Calu3 (cell line): ENCODE data around the gene NSD2. TPM values are rescaled to one million over a fixed set of nuclear protein-coding genes. Genes with fewer than 3 reads are reported as not detected.

ENCODE experiments used
- BruUV-seq: library from RNA; stranded (reverse); fragments of 400-500 nt; replicated peaks from 2 replicates; lab custom pipeline; 2021; lab: Mats Ljungman, UMichigan
- CTCF ChIA-PET: fragments of 300-600 bp; sonication (Branson Sonifier 250); formaldehyde crosslinking; loops from one replicate; lab custom pipeline; 2022; ENCODE audit warnings: antibody characterized with exemption; lab: Charles Lee
- DNase-seq: peaks from one replicate; pipeline ENCODE4 v3.0.0; 2022
- H3K27ac Mint-ChIP-seq: one replicate; pipeline ENCODE4 v1.8.0; 2022; ENCODE audit warnings: mixed read lengths; ENCODE audit not compliant: unreplicated experiment
- H3K27me3 Mint-ChIP-seq: one replicate; pipeline ENCODE4 v1.8.0; 2022; ENCODE audit warnings: mixed read lengths; ENCODE audit not compliant: unreplicated experiment
- H3K36me3 Mint-ChIP-seq: one replicate; pipeline ENCODE4 v1.8.0; 2022; ENCODE audit warnings: mild to moderate bottlenecking, moderate library complexity, mixed read lengths; ENCODE audit not compliant: insufficient read depth, unreplicated experiment
- H3K4me1 Mint-ChIP-seq: one replicate; pipeline ENCODE4 v1.8.0; 2022; ENCODE audit warnings: mild to moderate bottlenecking, low read depth, mixed read lengths; ENCODE audit not compliant: unreplicated experiment
- H3K4me3 Mint-ChIP-seq: one replicate; pipeline ENCODE4 v1.8.0; 2022; ENCODE audit warnings: mild to moderate bottlenecking, low read depth, moderate library complexity, mixed read lengths; ENCODE audit not compliant: unreplicated experiment
- H3K9me3 Mint-ChIP-seq: one replicate; pipeline ENCODE4 v1.8.0; 2022; ENCODE audit warnings: low read depth, mixed read lengths; ENCODE audit not compliant: unreplicated experiment
- CTCF ChIP-seq: fragments of 200-600 bp; IDR thresholded peaks from one replicate; pipeline ENCODE4 v1.8.0; 2022; ENCODE audit warnings: antibody characterized with exemption; ENCODE audit not compliant: unreplicated experiment
- intact Hi-C: fragments of 100-400 bp; cut with micrococcal nuclease; formaldehyde crosslinking; loops from one replicate; pipeline ENCODE4 v1.10.0; 2022; ENCODE audit not compliant: unreplicated experiment
- total RNA-seq: library from RNA; stranded (reverse); gene quantifications from 2 replicates; pipeline ENCODE4 v1.2.3, GENCODE V29; 2022

NSD2 gene
- total RNA-seq, 1 experiment from 2014 or later, result 104 TPM

DNA sequence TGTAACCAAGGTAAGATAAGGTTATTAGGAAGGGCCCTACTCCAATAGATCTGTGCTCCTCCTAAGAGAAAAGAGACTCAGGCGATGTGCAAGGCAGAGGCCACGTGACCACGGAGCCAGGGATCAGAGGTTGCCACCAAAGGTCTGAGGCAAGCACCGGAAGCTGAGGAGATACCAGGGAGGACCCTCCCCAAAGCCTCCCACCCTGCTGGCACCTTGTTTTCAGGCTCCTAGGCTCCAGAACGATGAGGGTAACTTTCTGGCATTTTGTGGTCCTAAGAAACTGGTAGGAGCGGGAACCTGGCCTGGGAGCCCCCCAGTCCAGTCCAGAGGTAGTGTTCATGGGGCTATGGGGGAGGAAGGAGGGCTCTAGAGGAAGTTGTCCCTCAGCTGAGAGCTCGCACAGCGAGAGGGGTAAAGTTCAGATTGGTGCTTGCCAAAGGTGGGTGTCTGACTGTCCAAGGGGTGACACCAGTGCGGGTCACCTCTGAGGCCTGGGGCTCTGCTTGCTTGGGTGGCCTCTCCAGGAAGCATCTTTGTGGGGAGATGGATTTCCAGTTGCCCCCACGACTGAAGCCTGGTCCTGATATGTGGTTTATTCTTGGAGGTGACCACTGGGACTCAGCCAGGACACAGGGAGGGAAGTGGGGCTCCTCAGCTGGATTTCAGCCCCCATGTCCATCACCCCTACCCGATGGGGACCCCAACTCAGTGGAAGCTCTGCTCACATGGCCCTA lies 7.7 kb upstream of the NSD2 start:
- no TSS peak for BruUV-seq

GRCh38 chr4:1864076-1865008 lies 6.9 kb upstream of the NSD2 start:
- CTCF ChIA-PET, result no interaction called here

More for the DNA sequence above, 7.7 kb upstream of the NSD2 start:
- intact Hi-C loops, result no loop called here
- DNase-seq, result no peak
- H3K4me1 Mint-ChIP-seq, result no peaks in the 10 kb centered on the region
- H3K9me3 Mint-ChIP-seq, result no peaks in the 10 kb centered on the region
- H3K36me3 Mint-ChIP-seq, result peaks cover 10% of the 10 kb centered on the region
- CTCF ChIA-PET, result no interaction called here
- no peak for TF ChIP-seq CTCF
- H3K27ac Mint-ChIP-seq, result peak overlapping the region; percentile 44
- H3K27me3 Mint-ChIP-seq, result peaks cover 13% of the 10 kb centered on the region
- no peak overlapping the region for H3K4me3 Mint-ChIP-seq

GRCh38 chr4:1866189-1866661 lies 5.0 kb upstream of the NSD2 start:
- Mint-ChIP-seq H3K9me3 (no peaks in the 10 kb centered on the region), H3K27ac (no peak overlapping the region), H3K4me1 (no peaks in the 10 kb centered on the region), H3K27me3 (no peaks in the 10 kb centered on the region), H3K36me3 (peaks cover 16% of the 10 kb centered on the region), H3K4me3 (no peak overlapping the region)
- DNase-seq, result no peak
- intact Hi-C loops, result no loop called here
- TF ChIP-seq CTCF, result no peak
- CTCF ChIA-PET, result no interaction called here
- no TSS peak for BruUV-seq

More at GRCh38 chr4:1864076-1865008, 6.9 kb upstream of the NSD2 start:
- no peak for DNase-seq
- H3K4me1 Mint-ChIP-seq, result no peaks in the 10 kb centered on the region
- no peaks in the 10 kb centered on the region for H3K9me3 Mint-ChIP-seq
- no TSS peak for BruUV-seq
- H3K4me3 Mint-ChIP-seq, result no peak overlapping the region
- H3K27me3 Mint-ChIP-seq, result peaks cover 5% of the 10 kb centered on the region
- intact Hi-C loops, result no loop called here
- no peak overlapping the region for H3K27ac Mint-ChIP-seq
- peaks cover 6% of the 10 kb centered on the region for H3K36me3 Mint-ChIP-seq
- no peak for TF ChIP-seq CTCF

DNA sequence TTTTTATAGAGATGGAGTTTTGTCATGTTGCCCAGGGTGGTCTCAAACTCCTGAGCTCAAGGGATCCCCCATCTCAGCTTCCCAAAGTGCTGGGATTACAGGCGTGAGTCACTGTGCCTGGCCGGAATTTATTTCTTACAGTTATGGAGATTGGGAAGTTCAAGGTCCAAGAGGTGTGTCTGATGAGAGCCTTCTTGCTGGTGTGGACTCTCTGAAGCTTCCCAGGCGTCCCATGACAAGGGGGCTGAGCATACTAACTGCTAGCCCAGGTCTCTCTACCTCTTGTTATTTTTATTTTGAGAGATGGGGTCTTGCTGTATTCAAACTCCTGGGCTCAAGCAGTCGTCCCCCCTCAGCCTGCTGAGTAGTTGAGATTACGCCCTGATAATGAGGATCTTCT lies 2.9 kb upstream of the NSD2 start:
- CTCF ChIA-PET, result interaction anchor here (1.0 kb wide), 1 partner anchor 10 kb away, joined by 3 read pairs; no protein-coding TSS in a partner anchor
- H3K27me3 Mint-ChIP-seq, result no peaks in the 10 kb centered on the region
- no peak overlapping the region for H3K27ac Mint-ChIP-seq
- peak; percentile 12 for DNase-seq
- H3K9me3 Mint-ChIP-seq, result no peaks in the 10 kb centered on the region
- H3K36me3 Mint-ChIP-seq, result peaks cover 18% of the 10 kb centered on the region
- no peak overlapping the region for H3K4me3 Mint-ChIP-seq
- no TSS peak for BruUV-seq
- intact Hi-C loops, result no loop called here
- TF ChIP-seq CTCF, result no peak
- H3K4me1 Mint-ChIP-seq, result peaks cover 9% of the 10 kb centered on the region
